HepG2 (cell line): Measurements from ENCODE around the gene RCOR3. TPM values are rescaled to one million over a fixed set of nuclear protein-coding genes. Genes with fewer than 3 reads are reported as not detected.

ENCODE experiments used
- ADNP ChIP-seq: sonication (generic); formaldehyde crosslinking; IDR thresholded peaks from 2 replicates; pipeline ENCODE4 v1.4.0; 2020; ENCODE audit warnings: missing genetic modification reagents
- FOXA1 ChIP-seq, 2 experiments: fragments of 450-650 bp in 1 of 2; sonication (generic) in 1 of 2; formaldehyde crosslinking in 1 of 2; IDR thresholded peaks; 2 replicates each; pipeline versions ENCODE4 v1.4.0 to v1.6.1; 2016 to 2020; ENCODE audit warnings: missing genetic modification reagents in 1 of 2
- GATA4 ChIP-seq: sonication (generic); IDR thresholded peaks from 2 replicates; pipeline ENCODE4 v1.6.1; 2016; ENCODE audit warnings: antibody characterized with exemption, low read depth, borderline replicate concordance
- GTF2F1 ChIP-seq: fragments of 150-350 bp; IDR thresholded peaks from 2 replicates; pipeline ENCODE4 v1.6.1; 2014; ENCODE audit warnings: low read length
- HDAC1 ChIP-seq: sonication (generic); formaldehyde crosslinking; IDR thresholded peaks from 2 replicates; pipeline ENCODE4 v1.5.1; 2020; ENCODE audit warnings: mild to moderate bottlenecking, missing genetic modification reagents
- HNRNPH1 ChIP-seq: fragments of 200-400 bp; formaldehyde crosslinking; optimal IDR thresholded peaks from 2 replicates; pipeline ENCODE3; 2017; ENCODE audit warnings: mild to moderate bottlenecking, low read depth, low read length
- KAT2B ChIP-seq: fragments of 150-350 bp; IDR thresholded peaks from 2 replicates; pipeline ENCODE4 v1.6.1; 2014; ENCODE audit warnings: low read depth, low read length, borderline replicate concordance
- MATR3 ChIP-seq: sonication (generic); formaldehyde crosslinking; IDR thresholded peaks from 2 replicates; pipeline ENCODE4 v1.4.0; 2020; ENCODE audit warnings: missing genetic modification reagents
- MXD4 ChIP-seq: IDR thresholded peaks from 2 replicates; pipeline ENCODE4 v1.6.1; 2016; ENCODE audit warnings: mild to moderate bottlenecking, missing biosample characterization, missing genetic modification reagents
- NCOA5 ChIP-seq: sonication (generic); formaldehyde crosslinking; IDR thresholded peaks from 2 replicates; pipeline ENCODE4 v1.4.0; 2020; ENCODE audit warnings: missing genetic modification reagents
- NR2F6 ChIP-seq, 2 experiments: IDR thresholded peaks; 2 replicates each; pipeline ENCODE4 v1.6.1; 2016; ENCODE audit warnings: antibody characterized with exemption in 1 of 2, mild to moderate bottlenecking in 1 of 2
- PAX8 ChIP-seq: sonication (generic); formaldehyde crosslinking; IDR thresholded peaks from 2 replicates; pipeline ENCODE4 v1.8.0; 2022; ENCODE audit warnings: mild to moderate bottlenecking, missing genetic modification reagents, borderline replicate concordance
- RARG ChIP-seq: sonication (generic); formaldehyde crosslinking; IDR thresholded peaks from 2 replicates; pipeline ENCODE4 v1.4.0; 2020; ENCODE audit warnings: low read depth, mild to moderate bottlenecking, missing genetic modification reagents
- RFX1 ChIP-seq: fragments of 450-650 bp; IDR thresholded peaks from 2 replicates; pipeline ENCODE4 v1.6.1; 2017
- SNAI1 ChIP-seq: sonication (generic); formaldehyde crosslinking; IDR thresholded peaks from 2 replicates; pipeline ENCODE4 v1.5.0; 2020; ENCODE audit warnings: mild to moderate bottlenecking, missing genetic modification reagents, borderline replicate concordance
- ZBTB1 ChIP-seq: sonication (generic); formaldehyde crosslinking; IDR thresholded peaks from 2 replicates; pipeline ENCODE4 v1.4.0; 2020; ENCODE audit warnings: missing genetic modification reagents, borderline replicate concordance
- ZNF180 ChIP-seq: sonication (generic); formaldehyde crosslinking; IDR thresholded peaks from 2 replicates; pipeline ENCODE4 v1.4.0; 2020; ENCODE audit warnings: low read depth, missing genetic modification reagents, borderline replicate concordance
- ZNF432 ChIP-seq: sonication (generic); formaldehyde crosslinking; IDR thresholded peaks from 2 replicates; pipeline ENCODE4 v1.5.0; 2020; ENCODE audit warnings: missing genetic modification reagents, mild to moderate bottlenecking, borderline replicate concordance
- ZNF605 ChIP-seq: sonication (generic); formaldehyde crosslinking; IDR thresholded peaks from 2 replicates; pipeline ENCODE4 v1.8.0; 2022; ENCODE audit warnings: mild to moderate bottlenecking, missing genetic modification reagents
- ZNF674 ChIP-seq: sonication (generic); formaldehyde crosslinking; IDR thresholded peaks from 2 replicates; pipeline ENCODE4 v1.5.0; 2020; ENCODE audit warnings: low read depth, mild to moderate bottlenecking, missing genetic modification reagents
- ZNF737 ChIP-seq: sonication (generic); formaldehyde crosslinking; IDR thresholded peaks from 2 replicates; pipeline ENCODE4 v1.5.0; 2020; ENCODE audit warnings: missing genetic modification reagents, mild to moderate bottlenecking, borderline replicate concordance
- polyA plus RNA-seq, 8 experiments: library from polyadenylated mRNA; depleted of rRNA in 3 of 8; stranded (reverse) in 7 of 8; unstranded in 1 of 8; fragments of >200 nt; fragmentation: Illumina TruSeq in 4 of 8; extraction: Trizol in 4 of 8; gene quantifications; 2 replicates each; pipeline versions ENCODE4 v1.2.1 to v1.2.3, GENCODE V29; 2011 to 2016; ENCODE audit warnings: low read depth in 4 of 8, missing spikeins in 1 of 8, mixed read lengths in 1 of 8; ENCODE audit not compliant: insufficient read depth in 1 of 8
- total RNA-seq, 5 experiments: library from RNA; depleted of rRNA; stranded (reverse); fragments of >200 nt; fragmentation: Illumina TruSeq; extraction: Trizol; gene quantifications; 2 replicates each; pipeline ENCODE4 v1.2.3, GENCODE V29; 2016; ENCODE audit warnings: low read depth in 1 of 5
- TF ChIP-seq, protein P1 (sequence below): sonication (generic); formaldehyde crosslinking; IDR thresholded peaks from 2 replicates; pipeline ENCODE4 v1.5.0; 2020; ENCODE audit warnings: mild to moderate bottlenecking, missing genetic modification reagents
- TF ChIP-seq, protein P2 (sequence below): sonication (generic); formaldehyde crosslinking; IDR thresholded peaks from 2 replicates; pipeline ENCODE4 v1.8.1; 2023; ENCODE audit warnings: mild to moderate bottlenecking, moderate library complexity, missing genetic modification reagents
- TF ChIP-seq, protein P3 (sequence below): sonication (generic); formaldehyde crosslinking; IDR thresholded peaks from 2 replicates; pipeline ENCODE4 v1.4.0; 2020; ENCODE audit warnings: low read depth, missing genetic modification reagents

The RCOR3 gene
- total and polyA plus RNA-seq, 2 of the 13 experiments (the other 11 are each of a cell fraction or from before 2014, with no cell fraction given) = 16.8 to 31.6 TPM

DNA sequence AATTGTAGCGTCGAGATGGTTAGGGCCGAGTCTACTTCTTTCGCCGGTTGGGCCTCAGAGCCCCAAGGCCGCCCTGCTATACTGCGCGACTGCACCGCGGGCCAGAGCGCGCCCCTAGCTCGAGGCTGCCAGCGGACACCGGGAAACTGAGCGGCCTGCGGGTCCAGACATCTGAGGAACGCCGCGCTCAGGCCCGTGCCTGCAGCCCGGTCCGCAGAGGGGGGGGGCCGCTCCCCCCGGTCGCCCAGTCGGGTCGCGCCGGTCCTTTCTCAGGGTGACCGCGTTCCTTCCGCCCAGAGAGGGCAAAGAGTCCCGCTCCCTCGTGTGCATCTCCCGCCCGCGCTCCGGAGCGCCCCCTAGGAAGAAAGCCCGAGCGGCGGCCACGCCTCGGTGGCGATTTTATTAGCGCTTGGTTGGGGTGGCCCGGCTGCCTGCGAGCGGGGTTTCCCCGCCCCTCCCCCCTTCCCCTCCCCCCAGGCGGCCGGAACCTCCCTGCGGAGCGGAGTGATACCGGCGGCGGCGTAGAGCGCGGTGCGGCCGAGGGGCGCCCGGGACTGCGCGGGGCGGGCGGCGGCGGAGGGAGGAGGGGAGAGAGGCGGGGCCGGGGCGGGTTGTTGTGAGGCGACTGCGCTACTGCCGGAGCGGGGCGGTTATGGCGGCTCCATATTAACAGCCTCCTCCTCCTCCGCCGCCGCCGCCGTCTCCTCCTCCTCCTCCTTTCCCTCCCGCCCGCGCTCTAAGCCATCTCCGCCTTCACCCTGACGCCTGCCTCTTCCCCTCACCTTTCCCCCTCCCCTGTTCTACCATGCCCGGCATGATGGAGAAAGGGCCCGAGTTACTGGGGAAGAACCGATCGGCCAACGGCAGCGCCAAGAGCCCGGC lies at the start of gene RCOR3 (continued):
- TF ChIP-seq SNAI1 (CRISPR knock-in tag) (peak; percentile 67; the same call in 1 of the 2 replicates), ZNF674 (peak; percentile 61; the same call in 1 of the 2 replicates), NR2F6 (IDR thresholded peaks at IDR 0.05) (0 out of 2 replicates have a peak, but pooled peaks have one; percentile 6), NR2F6 (CRISPR knock-in tag; IDR thresholded peaks at IDR 0.05) (peak; percentile 49; the same call in 1 of the 2 replicates), ADNP (no peak), RFX1 (no peak), GTF2F1 (no peak), FOXA1 (IDR thresholded peaks at IDR 0.05) (no peak), FOXA1 (CRISPR knock-in tag; IDR thresholded peaks at IDR 0.05) (no peak), KAT2B (no peak), ZBTB1 (no peak), MXD4 (CRISPR knock-in tag) (no peak; the same call in 1 of the 2 replicates), MATR3 (CRISPR knock-in tag) (no peak), PAX8 (CRISPR knock-in tag) (no peak), ZNF432 (CRISPR knock-in tag) (no peak), ZNF605 (CRISPR knock-in tag) (peak; percentile 94), HDAC1 (peak; percentile 78), ZNF180 (CRISPR knock-in tag) (no peak), NCOA5 (CRISPR knock-in tag) (no peak), RARG (CRISPR knock-in tag) (0 out of 2 replicates have a peak, but pooled peaks have one; percentile 45), HNRNPH1 (no peak), ZNF737 (no peak), GATA4 (no peak)
- TF ChIP-seq, protein P1, sequence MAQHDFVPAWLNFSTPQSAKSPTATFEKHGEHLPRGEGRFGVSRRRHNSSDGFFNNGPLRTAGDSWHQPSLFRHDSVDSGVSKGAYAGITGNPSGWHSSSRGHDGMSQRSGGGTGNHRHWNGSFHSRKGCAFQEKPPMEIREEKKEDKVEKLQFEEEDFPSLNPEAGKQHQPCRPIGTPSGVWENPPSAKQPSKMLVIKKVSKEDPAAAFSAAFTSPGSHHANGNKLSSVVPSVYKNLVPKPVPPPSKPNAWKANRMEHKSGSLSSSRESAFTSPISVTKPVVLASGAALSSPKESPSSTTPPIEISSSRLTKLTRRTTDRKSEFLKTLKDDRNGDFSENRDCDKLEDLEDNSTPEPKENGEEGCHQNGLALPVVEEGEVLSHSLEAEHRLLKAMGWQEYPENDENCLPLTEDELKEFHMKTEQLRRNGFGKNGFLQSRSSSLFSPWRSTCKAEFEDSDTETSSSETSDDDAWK = no peak
- TF ChIP-seq, protein P2, sequence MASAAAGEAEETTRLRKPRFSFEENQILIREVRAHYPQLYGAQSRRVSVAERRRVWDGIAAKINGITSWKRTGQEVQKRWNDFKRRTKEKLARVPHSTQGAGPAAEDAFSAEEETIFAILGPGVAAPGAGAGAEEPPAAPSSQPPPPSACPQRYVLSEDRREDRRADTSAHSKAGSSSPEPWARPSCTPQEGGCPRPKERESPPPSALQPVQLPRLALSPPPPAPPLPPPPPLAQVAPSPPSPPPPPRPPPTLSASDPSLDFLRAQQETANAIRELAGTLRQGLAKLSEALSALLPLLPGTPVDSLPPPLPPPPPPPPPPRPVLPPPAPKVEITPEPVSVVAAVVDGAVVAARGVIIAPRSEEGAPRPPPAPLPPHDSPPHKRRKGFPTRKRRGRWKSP (CRISPR knock-in tag) = peak; percentile 78
- TF ChIP-seq, protein P3, sequence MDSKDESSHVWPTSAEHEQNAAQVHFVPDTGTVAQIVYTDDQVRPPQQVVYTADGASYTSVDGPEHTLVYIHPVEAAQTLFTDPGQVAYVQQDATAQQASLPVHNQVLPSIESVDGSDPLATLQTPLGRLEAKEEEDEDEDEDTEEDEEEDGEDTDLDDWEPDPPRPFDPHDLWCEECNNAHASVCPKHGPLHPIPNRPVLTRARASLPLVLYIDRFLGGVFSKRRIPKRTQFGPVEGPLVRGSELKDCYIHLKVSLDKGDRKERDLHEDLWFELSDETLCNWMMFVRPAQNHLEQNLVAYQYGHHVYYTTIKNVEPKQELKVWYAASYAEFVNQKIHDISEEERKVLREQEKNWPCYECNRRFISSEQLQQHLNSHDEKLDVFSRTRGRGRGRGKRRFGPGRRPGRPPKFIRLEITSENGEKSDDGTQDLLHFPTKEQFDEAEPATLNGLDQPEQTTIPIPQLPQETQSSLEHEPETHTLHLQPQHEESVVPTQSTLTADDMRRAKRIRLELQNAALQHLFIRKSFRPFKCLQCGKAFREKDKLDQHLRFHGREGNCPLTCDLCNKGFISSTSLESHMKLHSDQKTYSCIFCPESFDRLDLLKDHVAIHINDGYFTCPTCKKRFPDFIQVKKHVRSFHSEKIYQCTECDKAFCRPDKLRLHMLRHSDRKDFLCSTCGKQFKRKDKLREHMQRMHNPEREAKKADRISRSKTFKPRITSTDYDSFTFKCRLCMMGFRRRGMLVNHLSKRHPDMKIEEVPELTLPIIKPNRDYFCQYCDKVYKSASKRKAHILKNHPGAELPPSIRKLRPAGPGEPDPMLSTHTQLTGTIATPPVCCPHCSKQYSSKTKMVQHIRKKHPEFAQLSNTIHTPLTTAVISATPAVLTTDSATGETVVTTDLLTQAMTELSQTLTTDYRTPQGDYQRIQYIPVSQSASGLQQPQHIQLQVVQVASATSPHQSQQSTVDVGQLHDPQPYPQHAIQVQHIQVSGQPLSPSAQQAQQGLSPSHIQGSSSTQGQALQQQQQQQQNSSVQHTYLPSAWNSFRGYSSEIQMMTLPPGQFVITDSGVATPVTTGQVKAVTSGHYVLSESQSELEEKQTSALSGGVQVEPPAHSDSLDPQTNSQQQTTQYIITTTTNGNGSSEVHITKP (CRISPR knock-in tag) = no peak
